Left forelimb (tissue), 1 donor: ENCODE measurements around the gene PRRG3.
"Not testable (repeated sequence)": the region's sequence is repeated elsewhere in the genome, so short reads cannot be mapped to it uniquely, and the experiment has no call there.

Experiments
- DNase-seq: peaks from one replicate; pipeline ENCODE4 v3.0.0-alpha.2; 2018; ENCODE audit warnings: low spot score

The PRRG3 gene

DNA sequence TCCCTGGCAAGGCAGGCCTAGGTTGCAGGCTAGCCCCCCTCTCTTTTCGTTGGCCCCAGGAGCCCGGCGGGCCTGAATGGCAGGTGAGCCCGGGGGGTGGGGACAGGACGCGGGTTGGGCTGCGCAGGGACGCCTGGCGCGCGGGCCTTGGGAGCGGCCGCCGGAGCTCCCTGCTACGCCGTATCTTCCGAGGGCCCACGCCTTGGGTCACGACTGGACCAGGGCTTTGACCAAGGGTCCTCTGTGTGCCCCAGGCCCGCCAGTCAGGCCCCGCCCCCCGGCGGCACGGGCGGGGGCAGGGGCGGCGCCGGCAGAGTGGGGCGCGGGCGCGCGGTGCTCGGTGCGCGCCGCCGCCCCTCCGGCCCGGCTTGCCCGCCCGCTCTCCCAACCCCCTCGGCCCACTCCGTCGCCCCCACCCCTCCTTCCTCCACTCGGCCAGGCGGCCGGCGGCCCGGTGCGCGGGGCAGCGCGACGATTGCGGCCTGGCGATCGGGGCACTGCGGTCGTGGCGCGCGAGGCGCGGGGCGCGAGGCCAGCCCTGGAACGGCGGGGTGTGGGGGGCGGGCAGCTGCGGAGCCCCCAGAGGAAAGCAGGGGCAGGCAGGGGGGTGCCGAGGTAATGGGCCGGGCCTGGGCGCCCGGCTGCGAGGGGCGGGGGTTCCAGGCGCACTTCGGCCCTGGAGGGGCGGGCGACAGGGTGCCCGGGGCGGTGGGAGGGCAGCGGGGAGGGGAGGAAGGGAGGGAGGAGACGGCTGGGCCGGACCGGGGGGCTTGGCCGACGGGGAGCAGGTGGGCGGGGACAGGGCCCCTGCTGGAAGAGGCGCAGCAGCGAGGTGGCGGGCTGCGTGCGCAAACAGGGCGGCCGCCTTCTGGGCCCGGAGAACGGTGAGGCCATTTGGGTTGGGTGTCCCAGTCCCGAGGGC is at the start of gene PRRG3:
TSS of gene PRRG3 (plus strand) at position 798 of the 922 bp plus-strand sequence. CDS start 3,357 bp downstream, outside the sequence.
- peak; percentile 72 for DNase-seq

DNA sequence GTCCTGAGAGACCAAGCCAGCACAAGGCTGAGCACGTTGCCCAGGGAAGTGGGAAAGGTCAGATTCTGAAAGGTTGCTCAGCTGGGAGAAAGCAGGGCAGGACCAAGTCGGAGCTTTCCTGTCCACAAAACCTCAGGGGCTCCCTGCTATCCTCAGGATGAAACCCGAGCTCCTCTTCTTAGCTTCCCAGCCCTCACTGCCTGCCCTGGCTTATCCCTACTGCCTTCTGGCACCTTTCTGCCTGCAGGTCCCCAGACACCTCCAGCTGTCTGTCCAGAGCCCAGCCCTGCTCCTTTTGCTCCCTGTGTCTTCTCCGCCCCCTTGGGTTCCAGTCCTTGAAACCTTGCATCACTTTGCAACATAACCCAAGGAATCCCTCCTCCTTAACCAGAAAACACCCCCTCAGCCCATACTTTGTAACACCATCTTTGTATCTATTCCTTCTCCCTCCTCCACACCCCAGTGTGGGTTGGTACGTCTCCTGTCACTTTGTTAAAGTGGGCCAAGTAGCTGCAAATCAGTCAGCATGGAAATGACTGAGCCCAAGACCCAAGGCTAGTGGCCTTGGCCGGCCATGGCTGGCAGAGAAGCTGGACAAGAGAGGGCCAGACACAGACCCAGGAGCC is 20.0 kb upstream of the PRRG3 start:
- no peak for DNase-seq

DNA sequence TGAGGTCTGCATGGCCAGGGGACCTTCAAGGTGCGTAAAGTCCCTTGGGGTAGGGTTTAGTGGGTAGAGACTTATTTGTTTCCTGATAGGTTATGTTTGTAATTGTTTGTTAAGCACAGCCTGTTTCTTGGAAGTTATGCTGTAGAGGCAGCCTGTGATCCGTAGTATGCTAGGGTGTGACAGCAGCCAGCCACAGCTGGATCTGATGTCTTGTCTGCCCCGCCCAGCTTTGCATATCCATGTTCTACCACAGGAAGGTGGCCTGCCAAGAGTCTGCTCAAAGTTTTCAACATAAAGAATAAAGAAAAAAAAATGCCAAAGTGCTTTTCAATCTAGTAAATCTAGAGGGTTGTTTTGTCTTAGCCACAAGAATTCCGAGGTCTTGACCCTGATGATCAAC is 19.1 kb upstream of the PRRG3 start:
- no peak for DNase-seq

DNA sequence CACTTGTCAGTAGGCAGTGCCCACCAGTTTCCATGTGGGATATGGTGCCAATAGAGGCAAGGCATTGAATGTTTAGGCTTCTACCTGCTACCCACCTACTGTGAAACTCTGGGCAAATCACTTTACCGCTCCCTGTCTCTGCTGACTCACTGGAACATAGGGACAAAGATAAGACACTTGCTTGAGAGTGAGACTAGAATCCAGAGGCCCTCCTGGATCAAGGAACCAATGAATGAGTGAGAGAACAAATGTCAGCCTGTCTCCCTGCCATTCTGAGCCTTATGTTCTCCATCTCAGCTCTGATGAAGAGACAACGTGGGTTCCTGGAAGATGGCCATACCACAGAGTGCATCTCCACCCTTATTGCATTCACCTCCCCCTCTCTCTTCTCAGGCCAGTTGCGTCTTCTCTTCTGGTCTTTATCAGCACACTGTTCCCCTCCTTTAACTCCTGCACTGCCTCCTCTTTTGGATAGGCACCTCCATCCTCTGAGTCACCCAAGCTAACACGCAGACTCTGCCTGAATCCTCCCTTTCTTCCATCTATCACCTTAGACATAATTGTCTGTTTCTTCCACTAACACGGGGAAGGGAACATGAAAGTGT is 15.4 kb upstream of the PRRG3 start:
- no peak for DNase-seq

- DNase-seq, result no peak
Measured at GRCh38 chrX:151680805-151681204, 14.5 kb upstream of the PRRG3 start.

DNA sequence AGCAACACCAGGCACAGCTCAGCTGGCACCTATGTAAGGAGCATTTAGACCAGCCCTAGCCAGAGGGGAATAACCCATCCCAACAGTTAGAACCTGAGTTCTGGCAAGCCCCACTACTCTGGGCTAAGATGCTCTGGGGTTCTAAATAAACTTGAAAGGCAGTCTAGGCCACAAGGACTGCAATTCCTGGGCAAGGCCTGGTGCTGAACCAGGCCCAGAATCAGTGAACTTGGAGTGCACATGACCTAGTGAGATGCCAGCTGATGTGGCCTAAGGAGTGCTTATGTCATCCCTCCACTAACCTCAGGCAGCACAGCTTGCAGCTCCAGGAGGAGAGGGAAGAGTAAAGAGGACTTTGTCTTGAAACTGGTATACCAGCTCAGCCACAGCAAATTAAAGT is 7.6 kb upstream of the PRRG3 start:
- DNase-seq, result no peak

DNA sequence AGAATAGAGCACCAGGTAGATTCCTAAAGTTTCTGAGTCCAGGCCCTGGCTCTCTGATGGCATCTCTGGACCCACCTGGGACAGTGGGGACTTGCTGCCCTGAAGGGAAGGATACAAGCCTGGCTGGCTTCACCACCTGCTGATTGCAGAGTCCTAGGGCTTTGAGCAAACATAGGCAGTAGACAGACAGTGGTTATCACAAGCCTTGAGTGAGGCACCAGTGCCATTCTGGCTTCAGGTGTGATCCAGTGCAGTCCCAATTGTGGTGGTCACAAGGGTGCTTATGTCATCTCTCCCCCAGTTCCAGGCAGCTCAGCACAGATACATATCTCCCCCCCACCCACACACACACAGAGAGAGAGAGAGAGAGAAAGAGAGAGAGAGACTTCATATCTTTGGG is 6.6 kb upstream of the PRRG3 start:
- DNase-seq, result no peak

- DNase-seq, result no peak
Measured at GRCh38 chrX:151692825-151693224, 2.4 kb upstream of the PRRG3 start.

GRCh38 chrX:151694121-151694520 is 1.1 kb upstream of the PRRG3 start:
- no peak for DNase-seq

DNA sequence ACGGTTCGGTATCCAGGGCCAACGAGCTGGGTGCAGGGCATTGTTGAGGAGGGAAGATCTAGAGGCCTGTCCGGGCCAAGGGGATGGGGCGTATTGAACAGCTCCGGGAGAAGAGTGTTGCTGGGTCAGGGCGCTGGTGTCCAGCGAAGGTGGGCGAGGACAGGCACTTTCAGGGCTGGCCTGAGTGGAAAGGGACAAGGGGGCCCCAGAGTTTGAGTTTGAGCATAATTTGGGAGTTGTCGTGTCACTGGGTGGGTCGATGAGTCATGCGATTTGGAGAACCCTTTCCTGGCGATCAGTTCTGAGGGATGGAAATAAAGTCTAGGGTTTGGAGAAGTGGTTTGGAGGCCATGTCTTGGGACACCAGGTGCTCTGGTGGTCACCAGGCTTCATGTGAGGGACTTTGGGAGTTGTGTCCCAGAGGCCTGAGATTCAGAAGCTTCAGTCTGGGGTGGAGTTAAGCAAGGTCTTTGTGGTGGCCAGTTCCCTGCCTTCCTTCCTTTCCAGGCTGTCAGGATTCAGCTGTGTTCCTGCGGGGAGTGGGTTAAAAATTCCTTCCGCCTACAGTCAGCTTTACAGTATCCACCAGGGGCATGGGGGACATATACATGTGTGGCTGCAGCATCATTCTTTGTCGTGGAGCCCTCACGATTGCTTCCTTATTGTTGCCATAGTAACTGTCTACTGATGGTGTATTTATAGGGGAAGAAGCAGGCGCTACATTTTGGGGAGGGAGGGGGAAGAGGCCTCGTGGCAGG is 504 bp downstream of the PRRG3 start:
- DNase-seq, result no peak

- not testable (repeated sequence) for DNase-seq
Measured at GRCh38 chrX:151697082-151697481, 1.8 kb downstream of the PRRG3 start.

DNA sequence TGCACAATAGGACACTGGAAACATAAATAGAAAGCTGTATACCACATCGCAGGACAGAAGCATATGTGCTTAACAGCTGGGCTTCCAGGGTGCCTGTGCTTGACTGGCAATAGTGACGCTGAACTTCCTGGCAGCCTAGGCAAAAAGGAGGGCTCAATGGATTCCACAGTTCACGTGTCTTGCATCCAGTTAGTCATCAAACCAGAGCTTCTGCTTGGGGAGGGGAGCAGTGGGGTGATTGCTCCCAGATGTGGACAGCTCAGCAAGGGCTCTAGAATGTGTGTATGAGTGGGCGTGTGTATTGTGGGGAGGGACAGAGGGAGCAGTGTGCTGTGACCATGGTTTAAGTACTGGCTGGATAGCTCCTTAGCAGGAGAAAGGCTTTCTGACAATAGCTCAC is 2.3 kb downstream of the PRRG3 start:
- DNase-seq, result peak; percentile 75

DNA sequence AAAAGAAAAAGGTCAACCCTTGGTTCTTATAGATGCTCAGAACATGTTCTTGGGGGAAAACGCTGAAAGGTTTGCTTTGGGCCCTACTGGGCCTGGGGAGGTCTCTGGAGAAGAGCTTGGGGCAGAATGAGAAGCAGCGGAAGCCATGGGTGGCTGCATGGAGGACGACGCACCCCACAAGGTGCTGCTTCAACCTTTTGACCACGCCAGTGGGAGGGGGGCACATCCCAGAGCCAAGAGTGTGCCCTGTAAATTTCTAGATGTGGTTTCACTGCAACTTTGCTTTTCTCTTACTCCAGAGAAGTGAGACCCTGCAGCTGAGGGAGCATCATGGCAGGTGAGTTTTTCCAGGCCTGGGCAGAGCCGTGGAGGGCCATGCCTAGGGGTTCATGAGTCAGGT is 3.2 kb downstream of the PRRG3 start:
- DNase-seq, result no peak

DNA sequence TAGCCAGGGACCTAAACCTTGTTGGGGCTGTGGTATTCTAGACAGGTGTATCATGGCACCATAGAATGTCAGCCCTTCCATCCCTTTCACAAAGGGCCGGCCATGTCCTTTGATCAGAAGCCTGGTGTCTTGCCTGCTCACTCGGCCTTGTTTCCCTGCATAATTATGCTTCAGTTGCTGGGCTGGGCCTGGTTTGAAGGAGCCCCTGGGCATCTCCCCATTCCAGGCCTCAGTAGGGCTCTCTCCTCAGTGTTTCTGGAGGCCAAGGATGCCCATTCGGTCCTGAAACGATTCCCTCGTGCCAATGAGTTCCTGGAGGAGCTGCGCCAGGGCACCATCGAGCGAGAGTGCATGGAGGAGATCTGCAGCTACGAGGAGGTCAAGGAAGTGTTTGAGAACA is 4.5 kb downstream of the PRRG3 start:
- no peak for DNase-seq

GRCh38 chrX:151700581-151700980 is 5.3 kb downstream of the PRRG3 start:
- DNase-seq, result no peak

DNA sequence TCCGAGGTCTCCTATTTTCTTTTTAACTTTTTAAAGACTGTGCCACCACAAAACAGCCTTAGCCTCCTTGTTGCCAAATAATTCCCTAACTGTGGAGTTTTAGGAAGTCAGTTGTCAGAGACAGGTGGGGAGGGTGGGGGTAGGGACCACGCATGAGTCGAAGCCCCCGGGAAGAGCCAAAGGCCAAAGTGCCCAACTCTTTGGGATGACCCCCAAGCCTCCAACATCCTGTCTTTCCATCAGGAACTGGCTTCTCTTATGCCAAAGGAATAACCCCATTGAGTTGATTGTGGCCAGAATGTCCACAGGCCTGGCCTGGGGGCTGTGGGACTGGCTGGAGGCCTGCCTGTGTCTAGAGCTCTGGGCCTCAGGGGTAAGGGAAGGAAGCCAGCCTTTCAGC is 5.8 kb downstream of the PRRG3 start:
- no peak for DNase-seq

DNA sequence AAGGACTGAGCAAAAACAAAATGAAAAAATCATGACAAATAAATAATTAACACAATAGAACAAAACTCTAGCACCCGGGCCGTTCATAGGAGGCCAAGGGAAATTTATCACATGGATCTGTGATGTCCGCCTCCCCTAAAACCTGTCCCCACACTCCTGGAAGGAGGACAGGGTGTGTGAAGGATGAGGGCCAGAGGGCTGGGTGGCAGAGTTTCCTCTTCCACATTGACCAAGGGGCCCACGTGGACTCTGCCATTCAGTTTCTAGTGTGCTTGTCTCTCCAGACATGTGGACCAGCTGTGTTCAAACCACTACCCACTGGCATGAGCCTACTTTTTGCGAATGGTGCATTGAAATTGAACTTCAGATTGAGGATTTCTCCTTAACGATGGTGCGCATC is 6.3 kb downstream of the PRRG3 start:
- DNase-seq, result no peak

DNA sequence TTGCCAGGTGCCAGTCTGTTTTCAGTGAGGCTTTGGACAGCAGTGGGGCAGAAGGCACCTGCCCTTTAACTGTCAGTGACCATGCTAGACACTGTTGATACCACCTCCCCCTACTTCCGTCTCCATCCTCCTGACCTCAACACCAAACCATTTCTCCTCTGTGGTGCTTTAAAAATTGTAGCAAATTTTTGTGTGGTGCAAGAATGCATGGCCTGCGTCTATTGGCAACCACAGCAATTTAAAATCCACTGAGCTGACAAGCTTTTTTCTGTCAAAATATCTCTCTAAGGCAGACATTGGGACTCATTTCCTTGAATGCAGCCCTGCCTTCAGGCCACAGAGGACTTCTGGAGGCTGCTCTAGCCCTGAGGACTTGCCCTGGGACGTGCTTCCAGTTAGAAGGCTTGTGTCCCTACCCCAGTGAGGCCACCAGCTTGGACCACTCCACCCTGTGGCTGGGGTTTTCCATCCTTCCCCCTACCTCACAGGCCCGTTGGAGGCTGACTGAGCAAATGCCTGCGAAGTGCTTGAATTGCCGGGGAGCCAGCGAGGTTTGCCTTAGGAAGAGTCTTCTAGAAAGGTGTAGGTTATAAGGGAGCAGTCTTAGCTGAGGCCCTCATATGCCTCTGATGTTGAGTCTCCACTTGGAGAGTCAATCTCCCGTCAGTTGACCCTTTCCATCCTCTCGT is 6.9 kb downstream of the PRRG3 start:
- no peak for DNase-seq

GRCh38 chrX:151702741-151703340 is 7.6 kb downstream of the PRRG3 start:
- no peak for DNase-seq

DNA sequence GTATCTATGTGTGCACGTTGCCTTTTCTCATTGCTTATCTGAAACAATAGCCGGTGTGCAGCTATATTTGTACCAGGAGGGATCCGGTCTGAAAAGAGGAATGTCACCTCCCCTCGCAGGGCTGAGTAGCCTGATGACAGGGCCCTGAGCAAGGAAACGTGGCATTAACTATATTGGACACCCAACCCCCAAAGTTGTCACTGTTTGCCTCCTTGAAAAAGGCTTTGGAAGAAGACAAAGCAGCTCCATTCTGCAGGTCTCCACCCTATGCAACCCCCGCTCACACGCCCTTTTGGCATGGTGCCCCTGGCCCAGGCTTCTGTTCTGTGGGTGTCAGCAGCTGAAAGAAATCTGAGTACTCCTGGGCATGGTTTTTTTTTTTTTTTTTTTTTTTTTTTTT is 8.2 kb downstream of the PRRG3 start:
- DNase-seq, result peak; percentile 83

DNA sequence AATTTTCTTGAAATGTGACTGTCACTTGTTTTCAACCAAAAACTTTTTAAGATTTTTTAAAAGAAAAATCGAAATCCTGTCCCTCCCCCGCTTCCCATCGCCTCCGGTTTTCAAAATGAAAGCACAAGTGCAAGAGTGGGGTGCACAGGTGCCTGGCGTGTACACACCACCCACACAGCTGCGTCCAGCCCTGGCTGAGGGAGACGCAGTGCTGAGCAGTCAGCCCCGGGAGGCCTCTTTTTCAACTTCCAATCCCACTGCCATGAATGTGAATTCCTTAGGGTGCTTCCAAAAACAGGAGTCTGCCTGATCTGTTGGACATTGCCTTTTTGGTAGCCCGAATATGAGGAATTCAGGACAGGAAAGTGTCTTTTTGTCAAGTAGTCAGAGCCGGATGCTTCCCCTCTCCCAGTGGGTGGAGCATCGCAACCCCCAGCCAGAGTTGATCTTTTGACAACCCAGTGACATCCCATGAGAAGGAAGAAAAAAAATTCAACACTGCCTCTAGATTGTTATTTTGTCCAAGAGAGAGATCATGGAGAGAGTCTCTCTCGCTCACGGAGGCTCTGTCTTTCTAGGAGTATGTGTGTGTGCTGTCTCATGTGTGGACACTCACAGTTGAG is 8.9 kb downstream of the PRRG3 start:
- DNase-seq, result no peak
